Right lobe of liver (tissue), 4 donors: ENCODE data around the gene MTHFD1L.

Experiments used
- POLR2A ChIP-seq: fragments of 450-650 bp; IDR thresholded peaks from one replicate; pipeline ENCODE4 v1.6.1; 2017; ENCODE audit warnings: antibody characterized with exemption, mild to moderate bottlenecking
- TF ChIP-seq, protein P1 (sequence below), 4 donors: fragments of 200-600 bp in 3 of 4; fragments of 450-650 bp in 1 of 4; IDR thresholded peaks; one replicate each; pipeline versions ENCODE4 v1.5.1 to v1.8.0; 2016 to 2022; ENCODE audit warnings: antibody characterized with exemption in 4 of 4, mild to moderate bottlenecking in 2 of 4
- donor health status: DM: no; HTN: no; CAD: no.
- donor health status: DM: no; HTN: no; CAD: no.
- donor health status: DM: no; HTN: yes; CAD: no.

DNA sequence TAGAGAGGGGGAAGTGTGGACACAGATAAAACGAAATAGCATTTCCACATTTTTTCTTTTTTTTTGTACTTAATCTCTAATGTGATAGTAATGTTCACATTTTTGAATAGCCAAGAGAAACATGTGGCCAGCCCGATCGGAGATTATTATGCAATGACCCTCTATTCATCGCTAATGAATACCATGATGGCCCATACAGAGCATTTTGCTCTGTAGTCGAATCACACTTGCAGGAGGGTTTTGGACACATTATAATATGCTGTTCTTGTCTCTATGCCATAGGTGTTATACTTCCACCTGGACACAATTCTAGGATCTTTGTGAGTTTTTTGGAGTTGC lies 60.1 kb downstream of the MTHFD1L start:
- TF ChIP-seq POLR2A, result no peak
- TF ChIP-seq, protein P1, sequence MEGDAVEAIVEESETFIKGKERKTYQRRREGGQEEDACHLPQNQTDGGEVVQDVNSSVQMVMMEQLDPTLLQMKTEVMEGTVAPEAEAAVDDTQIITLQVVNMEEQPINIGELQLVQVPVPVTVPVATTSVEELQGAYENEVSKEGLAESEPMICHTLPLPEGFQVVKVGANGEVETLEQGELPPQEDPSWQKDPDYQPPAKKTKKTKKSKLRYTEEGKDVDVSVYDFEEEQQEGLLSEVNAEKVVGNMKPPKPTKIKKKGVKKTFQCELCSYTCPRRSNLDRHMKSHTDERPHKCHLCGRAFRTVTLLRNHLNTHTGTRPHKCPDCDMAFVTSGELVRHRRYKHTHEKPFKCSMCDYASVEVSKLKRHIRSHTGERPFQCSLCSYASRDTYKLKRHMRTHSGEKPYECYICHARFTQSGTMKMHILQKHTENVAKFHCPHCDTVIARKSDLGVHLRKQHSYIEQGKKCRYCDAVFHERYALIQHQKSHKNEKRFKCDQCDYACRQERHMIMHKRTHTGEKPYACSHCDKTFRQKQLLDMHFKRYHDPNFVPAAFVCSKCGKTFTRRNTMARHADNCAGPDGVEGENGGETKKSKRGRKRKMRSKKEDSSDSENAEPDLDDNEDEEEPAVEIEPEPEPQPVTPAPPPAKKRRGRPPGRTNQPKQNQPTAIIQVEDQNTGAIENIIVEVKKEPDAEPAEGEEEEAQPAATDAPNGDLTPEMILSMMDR (IDR thresholded peaks at IDR 0.05), result no peak
